GM12891 (cell line): Measurements from ENCODE around the gene ADK.

Experiments
- POLR2A ChIP-seq: IDR thresholded peaks from 2 replicates; pipeline ENCODE4 v1.6.1; 2011; ENCODE audit warnings: low read depth, low read length, control low read depth
- POLR2AphosphoS5 ChIP-seq: IDR thresholded peaks from 2 replicates; pipeline ENCODE4 v1.6.1; 2011; ENCODE audit warnings: low read depth, low read length, control low read depth

DNA sequence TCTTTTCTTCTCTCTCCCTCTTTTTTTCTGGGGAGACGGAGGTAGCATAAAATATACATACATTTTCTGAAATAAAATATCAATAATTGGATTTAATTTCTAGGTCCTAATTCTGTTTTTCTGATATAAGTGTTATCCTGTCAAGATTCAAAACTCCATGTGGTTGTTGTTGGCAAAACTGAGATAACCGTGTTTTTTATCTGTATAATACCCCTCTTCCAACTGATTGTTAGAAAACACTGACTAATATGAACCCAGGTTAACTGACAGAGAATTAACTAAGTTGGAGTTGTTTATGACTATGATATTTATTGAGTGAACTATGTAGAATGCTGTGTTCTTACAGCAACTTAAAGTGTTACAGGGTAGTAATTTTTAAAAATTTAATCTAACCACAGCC, 438.8 kb downstream of the ADK start:
- no peak for TF ChIP-seq POLR2A
- no peak for TF ChIP-seq POLR2AphosphoS5
